ENCODE data around the gene UBE2H.
"Not testable (repeated sequence)": the region's sequence is repeated elsewhere in the genome, so short reads cannot be mapped to it uniquely, and the experiment has no call there.

UBE2H gene

GRCh38 chr7:129907122-129907736 lies 45.5 kb downstream of the UBE2H start:
- no peak for DNase-seq

- no peak for DNase-seq
These were observed 46.1 kb downstream of the UBE2H start for GRCh38 chr7:129906700-129907099.

GRCh38 chr7:129903935-129904334 lies 48.8 kb downstream of the UBE2H start:
- no peak for DNase-seq

GRCh38 chr7:129902788-129903422 lies 49.9 kb downstream of the UBE2H start:
- DNase-seq = no peak

- no peak for DNase-seq
These were observed 54.1 kb downstream of the UBE2H start for GRCh38 chr7:129898502-129899160.

GRCh38 chr7:129898007-129898406 lies 54.8 kb downstream of the UBE2H start:
- DNase-seq = no peak

- no peak for DNase-seq
These were observed 56.0 kb downstream of the UBE2H start for GRCh38 chr7:129896568-129897382.

- not testable (repeated sequence) for DNase-seq
These were observed 58.6 kb downstream of the UBE2H start for GRCh38 chr7:129894184-129894583.

GRCh38 chr7:129890090-129890489 lies 62.7 kb downstream of the UBE2H start:
- DNase-seq = no peak

GRCh38 chr7:129889133-129889844 lies 63.5 kb downstream of the UBE2H start:
- no peak for DNase-seq

GRCh38 chr7:129887865-129888264 lies 64.9 kb downstream of the UBE2H start:
- no peak for DNase-seq

- no peak for DNase-seq
These were observed 66.0 kb downstream of the UBE2H start for GRCh38 chr7:129886818-129887186.

GRCh38 chr7:129886167-129886817 lies 66.5 kb downstream of the UBE2H start:
- DNase-seq = no peak

- no peak for DNase-seq
These were observed 68.3 kb downstream of the UBE2H start for GRCh38 chr7:129884495-129884894.

GRCh38 chr7:129883151-129883550 lies 69.6 kb downstream of the UBE2H start:
- DNase-seq = no peak

GRCh38 chr7:129882531-129882930 lies 70.2 kb downstream of the UBE2H start:
- no peak for DNase-seq

- DNase-seq = no peak
These were observed 75.5 kb downstream of the UBE2H start for GRCh38 chr7:129877146-129877792.

- DNase-seq = no peak
These were observed 76.9 kb downstream of the UBE2H start for GRCh38 chr7:129875745-129876411.

- no peak for DNase-seq
These were observed 77.6 kb downstream of the UBE2H start for GRCh38 chr7:129875160-129875559.

- no peak for DNase-seq
These were observed 78.0 kb downstream of the UBE2H start for GRCh38 chr7:129874722-129875121.

- no peak for DNase-seq
These were observed 80.7 kb downstream of the UBE2H start for GRCh38 chr7:129872054-129872453.
